ENCODE data around the gene LCK. TPM values are rescaled to one million over a fixed set of nuclear protein-coding genes. Genes with fewer than 3 reads are reported as not detected.
A peak's percentile ranks its signal among the peaks of the same experiment; 100 is the strongest.

The LCK gene
- total and polyA plus RNA-seq, 9 of the 15 experiments (the other 6 are each of a cell fraction or from before 2014, with no cell fraction given): 0.04 to 0.47 (median 0.13) TPM; not detected in 6

DNA sequence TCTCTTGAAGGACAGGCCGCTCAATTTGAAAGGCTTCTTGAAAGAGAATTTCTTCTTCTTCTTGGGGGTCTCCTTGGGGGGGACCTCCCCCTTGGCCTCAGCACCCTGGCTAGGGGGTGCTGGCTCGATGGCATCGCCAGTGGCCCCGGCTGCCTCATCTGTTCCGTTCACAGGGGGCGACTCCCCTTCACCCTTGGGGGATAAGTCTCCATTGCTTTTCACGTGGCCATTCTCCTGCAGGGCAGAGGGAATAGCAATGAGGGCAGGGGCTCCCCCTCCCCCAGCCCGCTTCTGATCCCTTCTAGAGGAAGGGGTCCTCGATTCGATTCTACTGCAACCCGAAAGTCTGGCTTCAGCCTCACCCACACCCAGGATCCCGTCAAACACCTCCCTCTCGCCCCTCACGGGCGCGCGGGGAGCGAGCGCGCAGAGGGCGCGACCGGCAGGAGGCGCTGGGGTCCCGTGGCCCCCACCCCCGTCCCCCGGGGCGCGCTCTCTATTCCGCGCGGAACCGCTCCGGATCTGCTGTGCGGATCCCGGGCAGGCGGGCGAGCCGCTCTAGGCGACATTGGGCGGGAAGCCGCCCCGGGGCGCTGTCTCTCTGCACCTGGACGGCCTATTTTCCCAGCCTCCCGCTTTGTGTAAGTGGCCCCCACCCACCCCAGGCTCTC, 83.9 kb downstream of the LCK start (continued):
- TF ChIP-seq, protein P1, sequence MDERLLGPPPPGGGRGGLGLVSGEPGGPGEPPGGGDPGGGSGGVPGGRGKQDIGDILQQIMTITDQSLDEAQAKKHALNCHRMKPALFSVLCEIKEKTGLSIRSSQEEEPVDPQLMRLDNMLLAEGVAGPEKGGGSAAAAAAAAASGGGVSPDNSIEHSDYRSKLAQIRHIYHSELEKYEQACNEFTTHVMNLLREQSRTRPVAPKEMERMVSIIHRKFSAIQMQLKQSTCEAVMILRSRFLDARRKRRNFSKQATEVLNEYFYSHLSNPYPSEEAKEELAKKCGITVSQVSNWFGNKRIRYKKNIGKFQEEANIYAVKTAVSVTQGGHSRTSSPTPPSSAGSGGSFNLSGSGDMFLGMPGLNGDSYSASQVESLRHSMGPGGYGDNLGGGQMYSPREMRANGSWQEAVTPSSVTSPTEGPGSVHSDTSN (CRISPR knock-in tag; IDR thresholded peaks at IDR 0.05; ENCODE audit: low read depth): no peak
- TF ChIP-seq, protein P1 (tag; conservative IDR thresholded peaks at IDR 0.05; ENCODE audit: low read depth): no peak
- TF ChIP-seq BACH1 (tag; IDR thresholded peaks at IDR 0.05) (no peak), ZNF280B (CRISPR knock-in tag; IDR thresholded peaks at IDR 0.05) (no peak), ZNF217 (CRISPR knock-in tag; IDR thresholded peaks at IDR 0.05) (no peak), ZNF311 (CRISPR knock-in tag; IDR thresholded peaks at IDR 0.05) (no peak), ZNF197 (CRISPR knock-in tag; IDR thresholded peaks at IDR 0.05; ENCODE audit: low read depth) (no peak), RB1 (IDR thresholded peaks at IDR 0.05; ENCODE audit: low read depth) (peak; percentile 98), ZNF24 (IDR thresholded peaks at IDR 0.05) (no peak), ZNF778 (CRISPR knock-in tag; IDR thresholded peaks at IDR 0.05) (no peak), NFYB (IDR thresholded peaks at IDR 0.05; ENCODE audit: extremely low read depth, insufficient read length) (no peak), NCOA6 (IDR thresholded peaks at IDR 0.05) (no peak), MXI1 (IDR thresholded peaks at IDR 0.05; ENCODE audit: low read depth, low read length) (no peak), GABPB2 (CRISPR knock-in tag; conservative IDR thresholded peaks at IDR 0.05) (no peak), ZNF696 (CRISPR knock-in tag; conservative IDR thresholded peaks at IDR 0.05) (no peak), KLF6 (CRISPR knock-in tag; IDR thresholded peaks at IDR 0.05; ENCODE audit: borderline replicate concordance) (no peak), ZBED1 (IDR thresholded peaks at IDR 0.05) (no peak), ZNF41 (CRISPR knock-in tag; conservative IDR thresholded peaks at IDR 0.05) (no peak), PCBP2 (IDR thresholded peaks at IDR 0.05; ENCODE audit: low read depth, low read length, poor library complexity, severe bottlenecking) (no peak), BDP1 (IDR thresholded peaks at IDR 0.05; ENCODE audit: insufficient read depth, insufficient read length) (no peak), SP1 (CRISPR knock-in tag; IDR thresholded peaks at IDR 0.05) (peak; percentile 78), E2F5 (CRISPR knock-in tag; IDR thresholded peaks at IDR 0.05) (0 out of 2 replicates have a peak, but pooled peaks have one; percentile 21)
- TF ChIP-seq, protein P2, sequence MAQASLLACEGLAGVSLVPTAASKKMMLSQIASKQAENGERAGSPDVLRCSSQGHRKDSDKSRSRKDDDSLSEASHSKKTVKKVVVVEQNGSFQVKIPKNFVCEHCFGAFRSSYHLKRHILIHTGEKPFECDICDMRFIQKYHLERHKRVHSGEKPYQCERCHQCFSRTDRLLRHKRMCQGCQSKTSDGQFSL (CRISPR knock-in tag; IDR thresholded peaks at IDR 0.05): 0 out of 2 replicates have a peak, but pooled peaks have one; percentile 14
- TF ChIP-seq, protein P2 (tag; IDR thresholded peaks at IDR 0.05): no peak

Measured in K562 (cell line).